Astrocyte (in vitro differentiated cells and primary cell): Measurements from ENCODE around the gene ADGRA3. TPM values are rescaled to one million over a fixed set of nuclear protein-coding genes. Genes with fewer than 3 reads are reported as not detected.

Experiments
- DNase-seq: peaks from one replicate; pipeline ENCODE4 v3.0.0-alpha.2; 2010; ENCODE audit warnings: low read depth
- FAIRE-seq: peaks from 2 replicates; lab custom pipeline; 2011; peaks lifted over from hg19 to GRCh38; lab: Jason Lieb, UNC
- H2AFZ ChIP-seq: 2 replicates; pipeline ENCODE4 v1.6.0; 2012; ENCODE audit warnings: low read depth, low read length, inconsistent platforms
- H3K27ac ChIP-seq: 2 replicates; pipeline ENCODE4 v1.5.1; 2011; ENCODE audit warnings: low read depth, low read length, inconsistent platforms
- H3K27me3 ChIP-seq: 2 replicates; pipeline ENCODE4 v1.6.0; 2011; ENCODE audit warnings: low read length, inconsistent platforms; ENCODE audit not compliant: insufficient read depth
- H3K36me3 ChIP-seq: 2 replicates; pipeline ENCODE4 v1.5.1; 2011; ENCODE audit warnings: low read length, inconsistent platforms; ENCODE audit not compliant: insufficient read depth
- H3K4me1 ChIP-seq: 2 replicates; pipeline ENCODE4 v1.5.1; 2011; ENCODE audit warnings: low read length, inconsistent platforms; ENCODE audit not compliant: insufficient read depth
- H3K4me2 ChIP-seq: 2 replicates; pipeline ENCODE4 v1.6.0; 2012; ENCODE audit warnings: low read length, inconsistent platforms
- H3K4me3 ChIP-seq: 2 replicates; pipeline ENCODE4 v1.5.1; 2011; ENCODE audit warnings: low read depth, mild to moderate bottlenecking, low read length, inconsistent platforms; ENCODE audit not compliant: insufficient read depth
- H3K79me2 ChIP-seq: 2 replicates; pipeline ENCODE4 v1.6.0; 2012; ENCODE audit warnings: mild to moderate bottlenecking, low read length, inconsistent platforms; ENCODE audit not compliant: insufficient read depth
- H3K9ac ChIP-seq: 2 replicates; pipeline ENCODE4 v1.6.0; 2012; ENCODE audit warnings: mild to moderate bottlenecking, low read length, inconsistent platforms
- H3K9me3 ChIP-seq: 2 replicates; pipeline ENCODE4 v1.5.1; 2012; ENCODE audit warnings: low read depth, mild to moderate bottlenecking, low read length, inconsistent platforms; ENCODE audit not compliant: insufficient read depth
- H4K20me1 ChIP-seq: 2 replicates; pipeline ENCODE4 v1.6.0; 2012; ENCODE audit warnings: low read length, inconsistent platforms; ENCODE audit not compliant: insufficient read depth
- H3K27ac Mint-ChIP-seq: one replicate; pipeline ENCODE4 v1.8.0; 2021; ENCODE audit warnings: mild to moderate bottlenecking, mixed read lengths; ENCODE audit not compliant: unreplicated experiment
- H3K27me3 Mint-ChIP-seq: one replicate; pipeline ENCODE4 v1.8.0; 2021; ENCODE audit warnings: low read depth, mixed read lengths; ENCODE audit not compliant: unreplicated experiment
- H3K36me3 Mint-ChIP-seq: one replicate; pipeline ENCODE4 v1.8.0; 2021; ENCODE audit warnings: low read depth, mixed read lengths; ENCODE audit not compliant: unreplicated experiment
- H3K4me1 Mint-ChIP-seq: one replicate; pipeline ENCODE4 v1.8.0; 2021; ENCODE audit warnings: low read depth, mixed read lengths; ENCODE audit not compliant: unreplicated experiment
- H3K4me3 Mint-ChIP-seq: one replicate; pipeline ENCODE4 v1.8.0; 2021; ENCODE audit warnings: mild to moderate bottlenecking, moderate library complexity, mixed read lengths; ENCODE audit not compliant: unreplicated experiment
- H3K9me3 Mint-ChIP-seq: one replicate; pipeline ENCODE4 v1.8.0; 2021; ENCODE audit warnings: mild to moderate bottlenecking, mixed read lengths; ENCODE audit not compliant: unreplicated experiment
- CTCF ChIP-seq: IDR thresholded peaks from 2 replicates; pipeline ENCODE4 v1.5.1; 2011; ENCODE audit warnings: low read depth, mild to moderate bottlenecking, inconsistent platforms, low read length, moderate library complexity; ENCODE audit not compliant: insufficient read depth
- EZH2 ChIP-seq: IDR thresholded peaks from 2 replicates; pipeline ENCODE4 v1.6.1; 2012; ENCODE audit warnings: mild to moderate bottlenecking, low read length, inconsistent platforms; ENCODE audit not compliant: insufficient read depth
- total RNA-seq: library from RNA; stranded (reverse); gene quantifications from 2 replicates; pipeline ENCODE4 v1.2.1, GENCODE V29; 2021

The ADGRA3 gene
- total RNA-seq, 1 donor from 2014 or later, result 27.3 TPM

DNA sequence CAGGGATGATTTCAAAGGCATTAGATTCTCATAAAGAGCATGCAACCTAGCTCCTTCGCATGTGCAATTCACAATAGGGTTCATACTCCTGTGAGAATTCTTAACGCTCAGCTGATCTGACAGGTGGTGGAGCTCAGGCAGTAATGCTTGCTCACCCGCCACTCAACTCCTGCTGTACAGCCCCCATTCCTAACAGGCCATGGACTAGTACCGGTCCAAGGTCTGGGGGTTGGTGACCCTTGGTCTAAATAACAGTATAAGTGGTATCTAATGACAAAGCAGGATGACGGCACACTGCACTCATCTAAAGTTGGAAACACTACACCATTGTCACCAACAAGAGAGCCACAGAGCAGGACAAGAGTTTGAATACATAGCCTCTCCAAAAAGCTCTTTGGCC lies 28.5 kb downstream of the ADGRA3 start:
- Histone ChIP-seq H3K79me2 (peaks cover 74% of the 10 kb centered on the region), H3K4me1 (peaks cover 31% of the 10 kb centered on the region)
- TF ChIP-seq CTCF (no peak), EZH2 (no peak)

GRCh38 chr4:22486276-22486675 lies 29.6 kb downstream of the ADGRA3 start:
- peak; percentile 74 for DNase-seq
- TF ChIP-seq CTCF, result no peak
- no peak for TF ChIP-seq EZH2
- Histone ChIP-seq H3K27me3 (no peaks in the 10 kb centered on the region), H4K20me1 (peaks cover 26% of the 10 kb centered on the region), H3K4me3 (no peak overlapping the region), H3K4me2 (peak overlapping the region; percentile 72), H3K9ac (peak overlapping the region; percentile 22), H3K36me3 (no peaks in the 10 kb centered on the region), H3K9me3 (no peaks in the 10 kb centered on the region), H3K79me2 (peaks cover 71% of the 10 kb centered on the region), H2AFZ (no peak overlapping the region), H3K27ac (peak overlapping the region; percentile 29), H3K4me1 (peaks cover 31% of the 10 kb centered on the region)
- no peak for FAIRE-seq
- no peaks in the 10 kb centered on the region for H3K27me3 Mint-ChIP-seq
- no peak overlapping the region for H3K4me3 Mint-ChIP-seq
- no peak overlapping the region for H3K27ac Mint-ChIP-seq
- H3K36me3 Mint-ChIP-seq, result no peaks in the 10 kb centered on the region
- no peaks in the 10 kb centered on the region for H3K9me3 Mint-ChIP-seq
- H3K4me1 Mint-ChIP-seq, result peaks cover 43% of the 10 kb centered on the region

More for the DNA sequence above, 28.5 kb downstream of the ADGRA3 start:
- DNase-seq (no peak), FAIRE-seq (no peak)
- H3K36me3 ChIP-seq, result no peaks in the 10 kb centered on the region
- H2AFZ ChIP-seq, result no peak overlapping the region
- no peak overlapping the region for H3K4me3 Mint-ChIP-seq
- peaks cover 37% of the 10 kb centered on the region for H3K4me1 Mint-ChIP-seq
- no peak overlapping the region for H3K4me2 ChIP-seq
- H3K9me3 Mint-ChIP-seq, result no peaks in the 10 kb centered on the region
- H4K20me1 ChIP-seq, result peaks cover 35% of the 10 kb centered on the region
- no peaks in the 10 kb centered on the region for H3K9me3 ChIP-seq
- no peaks in the 10 kb centered on the region for H3K27me3 ChIP-seq
- no peak overlapping the region for H3K4me3 ChIP-seq
- no peak overlapping the region for H3K27ac Mint-ChIP-seq
- H3K27ac ChIP-seq, result no peak overlapping the region
- no peaks in the 10 kb centered on the region for H3K36me3 Mint-ChIP-seq
- no peak overlapping the region for H3K9ac ChIP-seq
- H3K27me3 Mint-ChIP-seq, result no peaks in the 10 kb centered on the region

GRCh38 chr4:22485737-22486136 lies 30.1 kb downstream of the ADGRA3 start:
- no peaks in the 10 kb centered on the region for H3K36me3 ChIP-seq
- peak overlapping the region; percentile 22 for H3K9ac ChIP-seq
- H3K27ac Mint-ChIP-seq, result no peak overlapping the region
- H3K4me3 ChIP-seq, result no peak overlapping the region
- no peaks in the 10 kb centered on the region for H3K27me3 Mint-ChIP-seq
- no peak overlapping the region for H3K4me3 Mint-ChIP-seq
- H3K79me2 ChIP-seq, result peaks cover 66% of the 10 kb centered on the region
- FAIRE-seq, result no peak
- H3K27me3 ChIP-seq, result no peaks in the 10 kb centered on the region
- peaks cover 31% of the 10 kb centered on the region for H3K4me1 ChIP-seq
- H2AFZ ChIP-seq, result no peak overlapping the region
- peak; percentile 88 for DNase-seq
- no peak for TF ChIP-seq CTCF
- no peak for TF ChIP-seq EZH2
- no peaks in the 10 kb centered on the region for H3K9me3 ChIP-seq
- H3K27ac ChIP-seq, result peak overlapping the region; percentile 29
- peaks cover 23% of the 10 kb centered on the region for H4K20me1 ChIP-seq
- H3K4me1 Mint-ChIP-seq, result peaks cover 45% of the 10 kb centered on the region
- no peaks in the 10 kb centered on the region for H3K9me3 Mint-ChIP-seq
- H3K4me2 ChIP-seq, result peak overlapping the region; percentile 72
- H3K36me3 Mint-ChIP-seq, result no peaks in the 10 kb centered on the region
